B cell (primary cell): ENCODE results near the gene NPY1R. TPM values are rescaled to one million over a fixed set of nuclear protein-coding genes. Genes with fewer than 3 reads are reported as not detected.

Experiments used
- ATAC-seq: fragments of 200-7000 bp; cut with Tn5 transposase; one replicate; pipeline ENCODE4 v1.10.0; 2021; ENCODE audit warnings: low read depth, mild to moderate bottlenecking, moderate number of reproducible peaks, moderate library complexity
- CTCF ChIA-PET: fragments of 350-600 bp; sonication (Branson Sonifier 250); formaldehyde crosslinking; loops from one replicate; lab custom pipeline; 2021; ENCODE audit warnings: antibody characterized with exemption, inconsistent platforms; lab: Charles Lee
- POLR2A ChIA-PET: fragments of 350-600 bp; sonication (Branson Sonifier 250); formaldehyde crosslinking; loops from one replicate; lab custom pipeline; 2021; ENCODE audit warnings: antibody characterized with exemption; lab: Charles Lee
- DNase-seq: peaks from one replicate; pipeline ENCODE4 v3.0.0; 2013
- H2AFZ ChIP-seq: 2 replicates; pipeline ENCODE4 v1.6.1; 2012; ENCODE audit warnings: mild to moderate bottlenecking, low read depth, low read length; ENCODE audit not compliant: insufficient read depth, poor library complexity, severe bottlenecking
- H3K27ac ChIP-seq, 2 donors: 1 replicate in 1 of 2; 2 replicates in 1 of 2; pipeline ENCODE4 v1.5.1; 2012 to 2013; ENCODE audit warnings: low read length in 2 of 2, mild to moderate bottlenecking in 2 of 2, moderate library complexity in 1 of 2
- H3K27me3 ChIP-seq, 4 experiments: fragments of 200-600 bp in 1 of 4; sonication (generic) in 1 of 4; replicated peaks in 1 of 4; 1 replicate in 2 of 4; 2 replicates in 2 of 4; pipeline versions ENCODE4 v1.6.1 to v1.7.0; 2013 to 2016; ENCODE audit warnings: low read length in 3 of 4, mild to moderate bottlenecking in 2 of 4, mixed read lengths in 1 of 4, moderate library complexity in 1 of 4; ENCODE audit not compliant: insufficient read depth in 4 of 4, control insufficient read depth in 3 of 4; ENCODE audit errors: control extremely low read depth in 1 of 4
- H3K36me3 ChIP-seq, 2 experiments: replicated peaks in 1 of 2; 1 replicate in 1 of 2; 2 replicates in 1 of 2; pipeline versions ENCODE4 v1.6.1 to v1.7.1; 2013; ENCODE audit warnings: low read length in 1 of 2; ENCODE audit not compliant: insufficient read depth in 2 of 2, control insufficient read depth in 1 of 2; ENCODE audit errors: control extremely low read depth in 1 of 2, extremely low read depth in 1 of 2
- H3K4me1 ChIP-seq, 2 donors: fragments of 200-600 bp in 1 of 2; sonication (generic) in 1 of 2; 1 replicate in 1 of 2; 2 replicates in 1 of 2; pipeline versions ENCODE4 v1.5.1 to v1.6.1; 2013 to 2017; ENCODE audit warnings: low read length in 2 of 2; ENCODE audit not compliant: control insufficient read depth in 2 of 2, insufficient read depth in 2 of 2
- H3K4me2 ChIP-seq: replicated peaks from 2 replicates; pipeline ENCODE3; 2012; ENCODE audit warnings: mild to moderate bottlenecking, low read depth, low read length; ENCODE audit not compliant: poor library complexity, severe bottlenecking
- H3K4me3 ChIP-seq, 5 experiments: fragments of 200-600 bp in 1 of 5; sonication (generic) in 1 of 5; 1 replicate in 3 of 5; 2 replicates in 2 of 5; pipeline versions ENCODE4 v1.5.1 to v1.7.0; 2011 to 2016; ENCODE audit warnings: low read length in 4 of 5, mild to moderate bottlenecking in 4 of 5, low read depth in 2 of 5, control low read depth in 1 of 5, moderate library complexity in 1 of 5; ENCODE audit not compliant: insufficient read depth in 1 of 5; ENCODE audit errors: control extremely low read depth in 1 of 5, extremely low read depth in 1 of 5
- H3K79me2 ChIP-seq: fragments of 200-600 bp; sonication (generic); one replicate; pipeline ENCODE4 v1.6.0; 2016; ENCODE audit warnings: low read length; ENCODE audit not compliant: control insufficient read depth, insufficient read depth
- H3K9ac ChIP-seq: fragments of 200-600 bp; sonication (generic); 2 replicates; pipeline ENCODE4 v1.6.1; 2017; ENCODE audit warnings: mild to moderate bottlenecking, low read length, moderate library complexity
- H3K9me3 ChIP-seq, 3 donors: one replicate each; pipeline versions ENCODE4 v1.6.1 to v1.7.1; 2013; ENCODE audit warnings: low read length in 2 of 3; ENCODE audit not compliant: control insufficient read depth in 2 of 3, insufficient read depth in 1 of 3; ENCODE audit errors: control extremely low read depth in 1 of 3
- H4K20me1 ChIP-seq: 2 replicates; pipeline ENCODE4 v1.6.0; 2012; ENCODE audit warnings: mild to moderate bottlenecking, low read length; ENCODE audit not compliant: insufficient read depth, control insufficient read depth, poor library complexity, severe bottlenecking
- H3K27ac Mint-ChIP-seq: one replicate; pipeline ENCODE4 v1.8.0; 2021; ENCODE audit warnings: mixed read lengths
- H3K27me3 Mint-ChIP-seq: one replicate; pipeline ENCODE4 v1.8.0; 2021; ENCODE audit warnings: mixed read lengths
- H3K4me1 Mint-ChIP-seq: one replicate; pipeline ENCODE4 v1.8.0; 2021; ENCODE audit warnings: mixed read lengths
- H3K4me3 Mint-ChIP-seq: one replicate; pipeline ENCODE4 v1.8.0; 2021; ENCODE audit warnings: mixed read lengths
- H3K9me3 Mint-ChIP-seq: one replicate; pipeline ENCODE4 v1.8.0; 2022; ENCODE audit warnings: mixed read lengths; ENCODE audit not compliant: insufficient read depth
- EZH2 ChIP-seq: IDR thresholded peaks from 2 replicates; pipeline ENCODE4 v1.6.1; 2012; ENCODE audit warnings: borderline replicate concordance, low read depth, mild to moderate bottlenecking, moderate library complexity, low read length; ENCODE audit not compliant: insufficient read depth, poor library complexity, severe bottlenecking
- WGBS: methylation state at CpG from one replicate; pipeline ENCODE4 v1.1.5; 2013; ENCODE audit warnings: missing lambda C conversion rate; ENCODE audit not compliant: insufficient coverage; 5-methylcytosine and 5-hydroxymethylcytosine counted together
- intact Hi-C: fragments of 100-400 bp; cut with micrococcal nuclease; formaldehyde crosslinking; loops from one replicate; pipeline ENCODE4 v1.10.0; 2022
- polyA plus RNA-seq: library from polyadenylated mRNA; depleted of rRNA; stranded (reverse); fragments of >200 nt; gene quantifications from 2 replicates; pipeline ENCODE4 v1.2.3, GENCODE V29; 2012
- total RNA-seq, 2 donors: library from RNA; stranded (reverse); fragments of 120-200 nt in 1 of 2; gene quantifications; 1 replicate in 1 of 2; 2 replicates in 1 of 2; pipeline versions ENCODE4 v1.2.3 to v1.2.4, GENCODE V29; 2013 to 2022
- TF ChIP-seq, protein P1 (sequence below): fragments of 200-600 bp; IDR thresholded peaks from one replicate; pipeline ENCODE4 v1.8.0; 2022; ENCODE audit warnings: antibody characterized with exemption, mild to moderate bottlenecking

NPY1R gene
- total and polyA plus RNA-seq, 2 donors (not counting 1 experiment from before 2014, with no cell fraction given): not detected

DNA sequence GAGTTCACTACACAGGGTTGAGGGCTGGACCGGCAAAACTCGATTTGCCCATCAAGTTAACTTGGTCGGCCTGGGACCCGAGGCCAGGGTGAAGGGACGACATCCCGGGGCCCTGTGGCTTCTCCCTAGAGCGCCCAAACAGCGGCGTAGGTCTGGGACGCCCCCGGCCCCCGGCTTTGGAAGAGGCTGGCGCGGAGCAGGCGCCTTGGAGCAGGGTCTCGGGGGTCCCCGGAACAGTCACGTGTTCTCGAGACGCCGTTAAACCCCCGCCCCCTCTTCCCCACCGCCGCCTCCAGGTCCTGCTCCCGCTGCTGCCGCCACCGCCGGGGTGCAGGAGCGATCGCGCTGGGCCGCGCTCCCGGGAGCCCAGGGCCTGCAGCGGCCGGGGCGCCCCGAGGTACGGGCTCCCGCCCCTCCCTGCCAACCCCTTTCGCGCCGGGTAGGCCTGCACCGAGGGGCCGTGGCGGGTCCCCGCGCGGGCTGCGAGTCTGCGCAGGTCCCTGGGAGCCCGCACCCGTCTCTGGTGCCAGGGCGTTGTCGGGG is 11.3 kb upstream of the NPY1R start, which contains the start of gene NPY5R:
Gene NPY5R, plus strand, starts transcription at position 289 of the 543 bp plus-strand sequence. CDS start 6,382 bp downstream, outside the sequence.
- Histone ChIP-seq H3K27ac (no peak within 1 kb of the TSS), H3K4me3 (no peak within 1 kb of the TSS), H2AFZ (peak within 1 kb of the TSS; percentile 10), H3K27me3 (peaks cover 0 to 17% (median 12%) of the 10 kb centered on the region in 4 experiments), H3K4me2 (peak within 1 kb of the TSS; percentile 31), H3K9me3 (no peaks in the 10 kb centered on the region), H3K4me1 (peaks cover 0 to 8% of the 10 kb centered on the region in 2 donors), H3K79me2 (no peaks in the 10 kb centered on the region), H4K20me1 (no peaks in the 10 kb centered on the region), H3K36me3 (no peaks in the 10 kb centered on the region), H3K9ac (no peak within 1 kb of the TSS)
- H3K4me3 Mint-ChIP-seq: no peak within 1 kb of the TSS
- ChIA-PET POLR2A (no interaction called here), CTCF (no interaction called here)
- H3K27me3 Mint-ChIP-seq: peaks cover 46% of the 10 kb centered on the region
- TF ChIP-seq EZH2: no peak
- TF ChIP-seq, protein P1, sequence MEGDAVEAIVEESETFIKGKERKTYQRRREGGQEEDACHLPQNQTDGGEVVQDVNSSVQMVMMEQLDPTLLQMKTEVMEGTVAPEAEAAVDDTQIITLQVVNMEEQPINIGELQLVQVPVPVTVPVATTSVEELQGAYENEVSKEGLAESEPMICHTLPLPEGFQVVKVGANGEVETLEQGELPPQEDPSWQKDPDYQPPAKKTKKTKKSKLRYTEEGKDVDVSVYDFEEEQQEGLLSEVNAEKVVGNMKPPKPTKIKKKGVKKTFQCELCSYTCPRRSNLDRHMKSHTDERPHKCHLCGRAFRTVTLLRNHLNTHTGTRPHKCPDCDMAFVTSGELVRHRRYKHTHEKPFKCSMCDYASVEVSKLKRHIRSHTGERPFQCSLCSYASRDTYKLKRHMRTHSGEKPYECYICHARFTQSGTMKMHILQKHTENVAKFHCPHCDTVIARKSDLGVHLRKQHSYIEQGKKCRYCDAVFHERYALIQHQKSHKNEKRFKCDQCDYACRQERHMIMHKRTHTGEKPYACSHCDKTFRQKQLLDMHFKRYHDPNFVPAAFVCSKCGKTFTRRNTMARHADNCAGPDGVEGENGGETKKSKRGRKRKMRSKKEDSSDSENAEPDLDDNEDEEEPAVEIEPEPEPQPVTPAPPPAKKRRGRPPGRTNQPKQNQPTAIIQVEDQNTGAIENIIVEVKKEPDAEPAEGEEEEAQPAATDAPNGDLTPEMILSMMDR: no peak
- no peak within 1 kb of the TSS for H3K27ac Mint-ChIP-seq
- intact Hi-C loops: no loop called here
- H3K9me3 Mint-ChIP-seq: no peaks in the 10 kb centered on the region
- 8% methylated on average over 53 of the region's 55 CpGs for WGBS
- no peak for ATAC-seq
- DNase-seq: no peak
- peaks cover 7% of the 10 kb centered on the region for H3K4me1 Mint-ChIP-seq

DNA sequence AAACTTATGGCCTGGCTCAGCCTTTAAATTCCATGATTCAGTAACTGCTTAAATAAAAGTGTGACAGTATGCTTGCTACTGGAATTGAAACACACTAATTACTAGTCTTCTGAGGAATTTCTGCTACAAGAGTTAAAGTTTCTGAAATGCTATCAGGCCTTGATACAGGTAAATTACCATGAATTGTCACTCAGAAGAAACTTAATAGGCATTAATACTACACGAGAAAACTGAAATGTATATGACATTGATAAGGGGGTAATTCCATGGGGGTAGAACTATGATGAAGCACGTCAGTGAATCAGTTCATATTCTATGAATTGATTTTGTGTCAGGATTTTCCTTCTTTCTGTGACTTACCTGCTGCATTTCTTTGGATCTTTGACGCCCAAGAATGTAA is 3.0 kb upstream of the NPY1R start:
- DNase-seq: no peak
- no peak overlapping the region for H3K4me2 ChIP-seq
- ChIA-PET CTCF (no interaction called here), POLR2A (no interaction called here)
- Mint-ChIP-seq H3K4me3 (no peak overlapping the region), H3K27ac (no peak overlapping the region), H3K27me3 (peaks cover 60% of the 10 kb centered on the region), H3K4me1 (peaks cover 16% of the 10 kb centered on the region), H3K9me3 (no peaks in the 10 kb centered on the region)
- WGBS: 57% methylated on average over 1 of the region's 3 CpGs
- H3K4me3 ChIP-seq: no peak overlapping the region
- TF ChIP-seq EZH2: no peak
- TF ChIP-seq, protein P1: no peak
- H3K4me1 ChIP-seq: peaks cover 14 to 21% of the 10 kb centered on the region in 2 donors
- H3K9ac ChIP-seq: no peak overlapping the region
- H3K27me3 ChIP-seq: peaks cover 0 to 26% (median 19%) of the 10 kb centered on the region in 4 experiments
- peaks cover 0 to 4% (median 0%) of the 10 kb centered on the region in 3 donors for H3K9me3 ChIP-seq
- H3K27ac ChIP-seq: no peak overlapping the region
- no peak overlapping the region for H2AFZ ChIP-seq
- intact Hi-C loops: no loop called here
- no peak for ATAC-seq
- H4K20me1 ChIP-seq: no peaks in the 10 kb centered on the region
- H3K79me2 ChIP-seq: no peaks in the 10 kb centered on the region
- H3K36me3 ChIP-seq: no peaks in the 10 kb centered on the region
